Osteoblast (primary cell): ENCODE measurements around the gene TMEM120A. TPM values are rescaled to one million over a fixed set of nuclear protein-coding genes. Genes with fewer than 3 reads are reported as not detected.
"Not testable (repeated sequence)": the region's sequence is repeated elsewhere in the genome, so short reads cannot be mapped to it uniquely, and the experiment has no call there.

Source experiments
- DNase-seq: peaks from one replicate; pipeline ENCODE4 v3.0.0; 2011; ENCODE audit warnings: low spot score, mixed read lengths; ENCODE audit not compliant: insufficient read length; ENCODE audit errors: missing footprints
- H2AFZ ChIP-seq: 2 replicates; pipeline ENCODE4 v1.6.0; 2011; ENCODE audit warnings: mild to moderate bottlenecking, low read length
- H3K27ac ChIP-seq: 2 replicates; pipeline ENCODE4 v1.5.1; 2011; ENCODE audit warnings: mild to moderate bottlenecking, low read depth, low read length, moderate library complexity
- H3K27me3 ChIP-seq: 2 replicates; pipeline ENCODE4 v1.6.0; 2012; ENCODE audit warnings: mild to moderate bottlenecking, control low read depth, inconsistent platforms, low read length, moderate library complexity; ENCODE audit not compliant: insufficient read depth
- H3K36me3 ChIP-seq: 2 replicates; pipeline ENCODE4 v1.5.1; 2011; ENCODE audit warnings: mild to moderate bottlenecking, low read length, control low read depth, moderate library complexity; ENCODE audit not compliant: insufficient read depth
- H3K4me1 ChIP-seq: 2 replicates; pipeline ENCODE4 v1.5.1; 2011; ENCODE audit warnings: mild to moderate bottlenecking, low read length, control low read depth, moderate library complexity; ENCODE audit not compliant: insufficient read depth
- H3K4me2 ChIP-seq: 2 replicates; pipeline ENCODE4 v1.6.0; 2011; ENCODE audit warnings: mild to moderate bottlenecking, low read length; ENCODE audit not compliant: insufficient read depth
- H3K4me3 ChIP-seq: fragments of 200-600 bp; sonication (generic); 3 replicates; pipeline ENCODE4 v1.5.1; 2012; ENCODE audit warnings: mild to moderate bottlenecking, low read length, inconsistent platforms; ENCODE audit not compliant: insufficient read depth
- H3K79me2 ChIP-seq: 2 replicates; pipeline ENCODE4 v1.6.0; 2012; ENCODE audit warnings: mild to moderate bottlenecking, low read length, control low read depth, inconsistent platforms; ENCODE audit not compliant: insufficient read depth
- H3K9me3 ChIP-seq: 2 replicates; pipeline ENCODE4 v1.5.1; 2011; ENCODE audit warnings: low read depth, low read length, control low read depth
- H4K20me1 ChIP-seq: 2 replicates; pipeline ENCODE4 v1.6.0; 2012; ENCODE audit warnings: mild to moderate bottlenecking, low read length, control low read depth; ENCODE audit not compliant: insufficient read depth
- CTCF ChIP-seq: IDR thresholded peaks from 2 replicates; pipeline ENCODE4 v1.5.1; 2011; ENCODE audit warnings: mild to moderate bottlenecking, low read depth, low read length, moderate library complexity; ENCODE audit errors: extremely low read depth
- total RNA-seq: library from RNA; depleted of rRNA; stranded (reverse); fragments of >200 nt; gene quantifications from 2 replicates; pipeline ENCODE4 v1.2.3, GENCODE V29; 2012

TMEM120A gene
- total RNA-seq, 1 donor: 25.3 TPM

GRCh38 chr7:76023002-76023401 is 28.6 kb upstream of the TMEM120A start:
- no peak overlapping the region for H3K4me3 ChIP-seq
- H2AFZ ChIP-seq: no peak overlapping the region
- DNase-seq: no peak
- H3K4me2 ChIP-seq: no peak overlapping the region
- H3K4me1 ChIP-seq: no peaks in the 10 kb centered on the region
- peaks cover 49% of the 10 kb centered on the region for H3K36me3 ChIP-seq
- no peaks in the 10 kb centered on the region for H3K9me3 ChIP-seq
- no peaks in the 10 kb centered on the region for H3K27me3 ChIP-seq
- H4K20me1 ChIP-seq: peaks cover 6% of the 10 kb centered on the region
- H3K27ac ChIP-seq: no peak overlapping the region
- TF ChIP-seq CTCF: no peak
- no peaks in the 10 kb centered on the region for H3K79me2 ChIP-seq

- no peaks in the 10 kb centered on the region for H3K79me2 ChIP-seq
- no peaks in the 10 kb centered on the region for H3K9me3 ChIP-seq
- H4K20me1 ChIP-seq: peaks cover 6% of the 10 kb centered on the region
- no peak overlapping the region for H3K4me3 ChIP-seq
- no peak overlapping the region for H3K27ac ChIP-seq
- H3K27me3 ChIP-seq: no peaks in the 10 kb centered on the region
- H3K36me3 ChIP-seq: peaks cover 46% of the 10 kb centered on the region
- H3K4me2 ChIP-seq: no peak overlapping the region
- no peak for TF ChIP-seq CTCF
- DNase-seq: no peak
- H2AFZ ChIP-seq: no peak overlapping the region
- H3K4me1 ChIP-seq: no peaks in the 10 kb centered on the region
These were observed 27.8 kb upstream of the TMEM120A start for GRCh38 chr7:76022026-76022780.

GRCh38 chr7:76020031-76020714 is 25.8 kb upstream of the TMEM120A start:
- H3K9me3 ChIP-seq: no peaks in the 10 kb centered on the region
- no peak for DNase-seq
- no peak overlapping the region for H3K4me3 ChIP-seq
- no peaks in the 10 kb centered on the region for H3K4me1 ChIP-seq
- peaks cover 6% of the 10 kb centered on the region for H4K20me1 ChIP-seq
- H3K27ac ChIP-seq: no peak overlapping the region
- H2AFZ ChIP-seq: no peak overlapping the region
- peaks cover 42% of the 10 kb centered on the region for H3K36me3 ChIP-seq
- no peaks in the 10 kb centered on the region for H3K79me2 ChIP-seq
- peak; percentile 88 for TF ChIP-seq CTCF
- H3K27me3 ChIP-seq: no peaks in the 10 kb centered on the region
- H3K4me2 ChIP-seq: no peak overlapping the region

GRCh38 chr7:76018520-76018919 is 24.1 kb upstream of the TMEM120A start:
- not testable (repeated sequence) for H3K27me3 ChIP-seq, H3K9me3 ChIP-seq, H2AFZ ChIP-seq, H3K27ac ChIP-seq, H3K4me2 ChIP-seq, H3K4me1 ChIP-seq, H3K4me3 ChIP-seq, H3K79me2 ChIP-seq, H4K20me1 ChIP-seq, DNase-seq
- peaks cover 41% of the 10 kb centered on the region for H3K36me3 ChIP-seq
